HG03039 (cell line): ENCODE data around the gene SPIB.
A peak's percentile ranks its signal among the peaks of the same experiment; 100 is the strongest.
"Not testable (repeated sequence)": the region's sequence is repeated elsewhere in the genome, so short reads cannot be mapped to it uniquely, and the experiment has no call there.

Experiments used
- ATAC-seq: cut with Tn5 transposase; IDR thresholded peaks from one replicate; pipeline ENCODE4 v1.9.1; 2021; ENCODE audit warnings: mild to moderate bottlenecking, moderate library complexity; ENCODE audit not compliant: unreplicated experiment

SPIB gene

DNA sequence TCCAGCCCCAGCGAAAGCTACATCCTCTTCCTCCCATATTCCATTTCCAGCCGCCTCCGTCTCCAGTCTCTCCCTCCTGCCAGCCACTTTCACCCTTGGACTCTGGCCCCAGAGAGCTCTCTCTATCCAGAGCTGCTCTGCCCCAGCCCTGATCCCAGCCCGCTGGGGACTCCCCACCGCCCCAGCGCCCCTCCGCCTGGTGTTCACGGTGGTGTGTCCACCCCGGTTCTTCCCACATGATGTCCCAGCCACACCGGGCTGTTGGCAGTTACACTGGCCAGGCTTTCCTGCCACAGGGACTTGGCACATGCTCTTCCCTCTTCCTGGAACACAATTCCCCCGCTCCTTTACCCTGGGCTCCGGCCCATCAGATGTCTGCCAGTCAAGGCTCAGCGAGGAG, 46.3 kb downstream of the SPIB start:
- no peak for ATAC-seq

DNA sequence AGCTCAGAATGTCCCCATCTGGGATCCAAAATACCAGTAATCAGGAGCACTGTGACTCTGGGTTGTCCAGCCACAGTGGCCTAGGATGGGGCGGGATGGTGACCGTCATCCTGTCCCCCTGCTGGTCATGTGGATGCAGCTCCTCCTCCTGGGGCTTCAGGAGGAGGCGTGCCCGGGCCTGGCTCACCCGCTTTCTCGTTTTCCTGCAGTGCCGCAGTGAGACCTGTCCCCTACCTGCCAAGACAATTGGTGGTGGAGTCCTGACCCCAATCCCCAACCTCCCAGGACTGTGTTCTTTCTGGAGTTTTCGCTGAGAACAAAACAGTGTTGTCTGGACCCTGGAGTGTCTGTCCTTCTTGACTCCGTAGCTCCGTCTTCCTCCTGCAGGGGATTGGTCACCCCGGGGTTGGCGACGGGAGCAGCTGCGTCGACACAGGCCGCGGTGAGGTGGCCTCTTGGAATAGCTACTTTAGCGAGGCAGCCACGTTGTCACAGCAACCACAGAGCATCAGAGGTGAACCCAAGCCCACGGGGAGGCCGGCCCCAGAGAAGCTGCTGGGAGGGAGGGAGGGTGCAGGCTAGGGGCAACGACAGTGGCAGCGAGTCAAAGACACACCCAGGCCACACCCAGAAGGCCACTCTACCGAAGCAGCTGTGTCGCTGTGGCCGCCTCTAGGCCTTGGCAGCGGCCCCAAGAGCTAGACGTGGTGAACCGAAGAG, 47.4 kb downstream of the SPIB start:
- ATAC-seq = no peak

DNA sequence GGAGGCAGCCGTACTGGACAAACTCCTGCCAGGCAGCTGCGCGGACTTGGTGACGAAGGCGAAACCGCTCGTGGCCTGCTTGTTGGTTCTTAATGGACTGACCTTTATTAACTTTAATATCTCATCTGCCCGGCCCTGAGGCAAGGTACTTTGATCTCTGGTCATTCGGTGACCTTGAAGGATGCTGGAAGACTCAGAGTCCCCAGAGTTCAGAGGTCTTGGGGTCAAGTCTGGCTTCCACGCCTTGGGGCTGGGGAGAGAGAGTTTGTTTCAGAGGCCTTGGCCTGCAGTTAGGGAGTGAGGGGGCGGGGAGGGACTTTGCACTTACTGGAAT, 47.9 kb downstream of the SPIB start:
- no peak for ATAC-seq

DNA sequence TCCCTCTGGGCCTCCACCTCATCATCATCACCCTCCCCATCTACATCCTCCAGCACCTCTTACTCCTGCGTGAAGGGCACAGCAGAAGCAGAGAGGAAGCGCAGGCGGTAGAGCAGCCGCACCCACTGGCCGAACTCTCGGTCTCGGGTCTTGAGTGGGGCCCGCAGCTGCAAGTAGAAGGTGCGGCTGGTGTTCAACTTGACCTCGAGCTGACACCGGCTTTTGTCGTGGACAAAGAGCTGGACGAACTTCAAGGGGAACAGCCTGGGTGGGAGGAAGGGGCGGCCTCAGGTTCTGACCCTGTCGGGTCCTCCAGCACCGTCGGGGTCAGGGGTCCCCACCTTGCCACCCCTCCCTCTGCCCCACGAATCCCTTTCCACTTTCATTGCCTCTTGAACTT, 48.8 kb downstream of the SPIB start:
- no peak for ATAC-seq

DNA sequence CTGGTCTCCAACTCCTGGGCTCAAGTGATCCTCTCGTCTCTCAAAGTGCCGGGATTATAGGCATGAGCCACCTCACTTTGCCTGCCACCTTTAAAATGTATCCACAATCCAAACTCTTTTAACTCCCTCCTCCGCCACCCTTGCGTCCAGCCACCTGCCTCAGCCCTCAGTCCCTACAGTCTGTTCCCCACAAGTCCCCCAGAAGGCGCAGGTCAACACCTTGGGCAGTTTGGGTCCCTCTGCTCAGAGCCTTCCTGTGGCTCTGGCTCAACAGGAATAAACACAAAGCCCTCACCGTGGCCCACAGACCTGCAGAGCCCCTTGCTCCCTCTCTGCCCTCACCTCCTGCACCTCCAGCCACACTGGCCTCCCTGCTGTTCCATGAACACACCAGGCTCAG, 50.1 kb downstream of the SPIB start:
- ATAC-seq = no peak

DNA sequence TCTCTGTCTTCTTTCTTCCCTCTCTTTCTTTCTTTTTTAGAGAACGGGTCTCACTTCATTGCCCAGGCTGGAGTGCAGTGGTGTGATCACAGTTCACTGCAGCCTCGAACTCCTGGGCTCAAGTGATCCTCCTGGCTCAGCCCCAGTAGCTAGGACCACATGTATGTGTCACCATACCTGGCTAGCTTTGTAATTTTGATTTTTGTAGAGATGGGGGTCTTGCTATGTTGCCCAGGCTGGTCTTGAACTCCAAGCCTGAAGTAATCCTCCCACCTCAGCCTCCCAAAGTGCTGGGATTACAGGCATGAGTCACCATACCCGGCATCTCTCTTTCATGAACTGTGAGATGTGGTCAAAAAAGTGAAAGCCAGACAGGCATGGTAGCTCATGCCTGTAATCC, 54.6 kb downstream of the SPIB start:
- not testable (repeated sequence) for ATAC-seq

DNA sequence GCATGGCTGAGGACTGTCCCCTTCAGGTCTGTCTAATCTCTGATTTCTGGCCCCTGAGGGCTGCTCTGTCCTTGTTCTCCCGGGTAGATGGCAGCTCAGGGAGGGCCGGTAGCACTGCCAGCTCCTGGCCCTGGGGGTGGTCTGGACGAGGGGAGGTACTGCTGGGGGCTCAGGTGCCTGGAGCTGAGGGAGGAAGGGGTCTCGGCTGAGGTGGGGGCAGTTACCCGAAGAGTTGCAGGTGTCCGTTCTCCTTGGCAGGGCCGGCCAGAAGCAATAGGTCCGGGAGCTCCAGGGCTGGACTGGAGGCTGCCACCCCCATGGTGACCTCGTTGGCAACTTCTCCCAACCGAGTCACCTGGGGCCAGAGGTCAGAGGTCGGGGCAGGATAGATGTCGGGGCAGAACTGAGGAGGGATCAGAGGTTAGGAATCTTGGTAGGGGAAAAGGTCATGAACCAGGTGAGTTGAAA, 56.4 kb downstream of the SPIB start:
- no peak for ATAC-seq

DNA sequence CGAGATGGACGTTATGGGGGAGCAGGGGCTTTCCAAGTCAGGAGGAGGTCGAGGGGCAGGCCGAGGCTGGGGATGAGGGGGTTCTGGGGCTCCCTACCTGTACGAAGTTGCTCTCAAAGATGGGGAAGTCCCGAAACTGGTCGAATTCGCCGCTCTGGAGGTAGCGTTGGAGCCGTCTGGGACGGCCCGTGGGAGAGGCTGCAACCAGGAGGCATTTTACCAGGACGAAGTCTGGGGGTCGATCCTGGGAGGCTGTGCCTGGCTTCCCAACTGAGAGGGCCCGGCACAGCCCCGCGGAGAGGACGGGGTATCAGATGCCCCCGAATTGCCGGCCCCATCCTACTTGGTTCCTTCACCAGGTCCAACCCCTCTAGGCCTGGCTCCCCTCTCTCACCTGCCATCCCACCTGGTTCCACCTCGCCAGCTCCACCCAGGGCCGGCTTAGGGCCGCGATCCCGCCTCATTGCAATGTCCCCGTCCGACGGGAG, 57.0 kb downstream of the SPIB start:
- ATAC-seq = no peak

DNA sequence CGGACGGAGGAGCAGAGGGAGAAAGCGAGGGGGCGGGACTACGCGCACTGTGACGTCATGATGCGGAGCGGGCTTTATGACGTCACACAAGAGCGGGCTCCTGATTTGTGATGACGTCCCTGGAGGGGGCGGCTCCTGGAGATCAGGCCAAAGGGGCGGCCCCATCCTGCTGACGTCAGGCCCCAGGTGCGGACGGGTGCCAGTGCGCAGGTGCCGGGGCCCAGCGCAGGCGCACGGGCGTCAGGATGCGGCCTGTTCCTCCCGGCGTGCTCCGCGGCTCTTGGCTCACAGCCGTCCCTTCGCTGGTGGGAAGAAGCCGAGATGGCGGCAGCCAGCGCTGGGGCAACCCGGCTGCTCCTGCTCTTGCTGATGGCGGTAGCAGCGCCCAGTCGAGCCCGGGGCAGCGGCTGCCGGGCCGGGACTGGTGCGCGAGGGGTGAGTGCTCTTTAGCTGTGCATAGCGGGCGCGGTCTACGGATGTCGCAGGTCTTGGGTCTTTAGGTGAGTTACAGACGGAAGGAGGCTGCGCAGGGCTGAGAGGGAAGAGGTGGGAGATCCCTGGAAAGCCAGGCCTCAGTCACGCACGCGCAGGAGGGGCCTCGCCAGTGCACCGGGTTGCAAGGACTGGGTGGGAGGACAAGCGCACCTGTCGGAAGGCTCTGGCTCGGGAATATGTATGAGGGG, 57.6 kb downstream of the SPIB start, which contains the start of the genes EMC10 and GARIN5A:
TSS of gene EMC10 (plus strand) at position 284 of the 683 bp plus-strand sequence. CDS start at position 322, 38 bp downstream.
TSS of gene GARIN5A (minus strand) at position 625 of the 683 bp plus-strand sequence. CDS start at position 165, 460 bp downstream.
- ATAC-seq = peak; percentile 63

DNA sequence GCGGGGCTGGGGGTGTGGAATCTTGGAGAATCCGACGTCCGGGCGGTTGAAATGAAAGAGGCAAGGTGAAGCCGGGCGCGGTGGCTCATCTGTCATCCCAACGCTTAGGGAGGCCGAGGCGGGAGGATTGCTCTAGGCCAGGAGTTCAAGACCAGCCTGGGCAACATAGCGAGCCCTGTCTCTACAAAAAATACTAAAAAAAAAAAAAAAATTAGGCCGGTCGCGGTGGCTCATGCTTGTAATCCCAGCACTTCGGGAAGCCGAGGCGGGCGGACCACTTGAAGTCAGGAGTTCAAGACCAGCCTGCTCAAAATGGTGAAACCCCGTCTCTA, 58.1 kb downstream of the SPIB start:
- no peak for ATAC-seq

DNA sequence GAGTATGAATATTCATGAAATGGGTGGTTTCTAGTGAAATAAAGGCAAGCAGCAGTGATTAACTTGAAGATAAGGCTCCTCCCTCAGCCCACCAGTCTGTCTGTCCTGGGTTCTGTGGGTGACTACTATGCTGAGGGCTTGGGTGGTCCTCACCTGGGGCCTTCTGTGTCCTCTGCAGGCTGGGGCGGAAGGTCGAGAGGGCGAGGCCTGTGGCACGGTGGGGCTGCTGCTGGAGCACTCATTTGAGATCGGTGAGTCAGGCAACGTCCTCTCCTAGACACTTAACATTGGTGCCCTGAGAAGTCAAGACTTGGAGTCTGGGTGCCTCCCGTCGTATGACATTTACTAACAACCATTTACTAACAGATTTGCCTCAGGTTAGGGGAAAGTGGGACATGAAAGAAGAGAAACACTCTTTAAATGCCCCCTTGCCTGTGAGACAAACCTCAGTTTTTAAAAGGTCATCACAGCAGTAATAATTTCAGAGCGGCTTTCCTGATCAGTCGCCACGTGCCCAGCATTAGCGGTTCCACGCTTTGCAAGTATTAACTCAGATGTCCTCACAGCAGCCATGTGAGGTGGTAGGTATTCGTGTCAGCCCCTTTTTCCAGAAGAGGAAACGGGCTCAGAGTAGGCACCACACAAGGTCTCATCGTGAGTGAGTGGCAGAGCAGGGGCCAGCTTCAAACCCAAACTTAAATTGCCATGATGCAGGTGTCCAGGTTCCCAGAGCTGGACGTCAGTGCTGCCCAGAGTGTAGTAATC, 59.2 kb downstream of the SPIB start:
- ATAC-seq = no peak

DNA sequence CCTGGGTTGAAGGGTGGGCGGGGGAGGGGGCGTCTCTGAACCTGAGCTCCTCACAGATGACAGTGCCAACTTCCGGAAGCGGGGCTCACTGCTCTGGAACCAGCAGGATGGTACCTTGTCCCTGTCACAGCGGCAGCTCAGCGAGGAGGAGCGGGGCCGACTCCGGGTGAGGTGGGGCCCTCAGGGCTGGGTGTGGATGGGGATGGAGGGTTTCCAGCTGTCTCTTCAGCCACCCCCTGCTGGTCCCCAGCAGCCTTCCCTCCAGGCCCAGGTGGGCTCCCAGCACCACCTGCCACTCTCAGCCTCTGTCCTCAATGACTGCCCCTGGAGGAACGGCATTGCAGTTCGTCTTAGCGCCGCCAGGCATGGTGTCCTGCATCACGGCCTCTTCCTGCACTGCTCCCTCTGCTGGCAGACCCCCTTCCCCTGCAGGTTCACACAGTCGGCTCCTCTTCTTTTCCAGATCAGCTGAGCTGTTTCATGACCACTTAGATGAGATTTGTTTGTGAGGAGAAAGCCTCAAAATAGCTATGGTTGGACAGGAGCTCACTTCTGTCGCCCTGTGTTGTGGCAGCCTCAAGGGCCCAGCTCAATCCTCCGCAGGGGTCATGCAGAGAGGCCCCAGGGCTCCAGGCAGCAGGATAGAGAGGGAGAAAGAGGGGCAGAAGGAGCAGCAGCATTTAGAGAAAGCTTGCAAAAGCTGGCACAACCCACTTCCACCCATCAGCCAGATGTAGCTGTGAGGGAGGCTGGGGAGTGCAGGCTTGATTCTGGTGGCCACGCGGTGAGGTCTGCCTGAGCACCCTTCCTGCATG, 60.4 kb downstream of the SPIB start:
- ATAC-seq = no peak

DNA sequence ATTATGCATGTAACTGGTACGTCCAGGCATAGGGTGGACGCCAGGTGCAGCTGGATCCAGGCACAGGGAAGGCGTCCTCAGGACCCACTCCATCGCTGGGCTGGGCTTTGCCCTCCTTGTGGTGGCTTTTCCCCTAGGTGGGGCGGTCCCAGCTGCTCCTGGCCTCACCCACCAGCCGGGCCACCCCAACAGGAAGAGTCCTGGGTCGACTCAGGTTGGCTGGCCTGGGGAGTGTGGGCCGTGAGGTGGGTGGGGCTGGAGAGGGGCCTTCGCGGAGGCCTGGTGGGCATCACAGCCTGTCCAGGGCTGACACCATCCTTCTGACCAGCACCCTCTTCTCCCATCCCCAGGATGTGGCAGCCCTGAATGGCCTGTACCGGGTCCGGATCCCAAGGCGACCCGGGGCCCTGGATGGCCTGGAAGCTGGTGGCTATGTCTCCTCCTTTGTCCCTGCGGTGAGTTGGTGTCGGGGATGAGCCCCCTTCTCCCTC, 61.1 kb downstream of the SPIB start:
- ATAC-seq = no peak

DNA sequence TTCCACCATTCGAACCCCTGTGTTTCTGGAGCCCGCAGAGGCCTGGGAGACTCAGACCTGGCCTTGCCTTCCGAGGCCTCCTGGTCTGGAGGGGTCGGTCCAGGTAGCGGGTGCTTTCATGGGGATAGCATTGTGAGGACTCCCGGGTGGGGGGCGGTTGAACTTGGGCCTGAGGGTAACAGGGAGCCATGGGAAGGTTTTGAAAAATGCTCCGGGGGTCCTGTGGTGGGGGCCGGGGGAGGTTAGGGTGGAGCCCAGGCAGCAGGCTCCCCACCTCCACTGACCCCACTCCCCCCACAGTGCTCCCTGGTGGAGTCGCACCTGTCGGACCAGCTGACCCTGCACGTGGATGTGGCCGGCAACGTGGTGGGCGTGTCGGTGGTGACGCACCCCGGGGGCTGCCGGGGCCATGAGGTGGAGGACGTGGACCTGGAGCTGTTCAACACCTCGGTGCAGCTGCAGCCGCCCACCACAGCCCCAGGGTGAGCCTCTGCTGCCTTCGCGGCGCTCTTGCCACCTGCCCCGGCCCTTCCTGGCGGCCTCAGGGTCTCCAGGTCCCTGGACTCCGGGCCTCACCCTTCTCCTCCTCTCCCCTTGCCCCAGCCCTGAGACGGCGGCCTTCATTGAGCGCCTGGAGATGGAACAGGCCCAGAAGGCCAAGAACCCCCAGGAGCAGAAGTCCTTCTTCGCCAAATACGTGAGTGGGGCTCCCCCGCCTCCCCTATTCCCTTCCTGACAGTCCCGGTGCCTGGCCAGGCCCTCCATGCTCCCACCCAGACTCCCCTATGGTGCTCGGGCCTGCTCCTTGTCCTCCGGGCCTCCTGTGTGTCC, 61.8 kb downstream of the SPIB start:
- ATAC-seq = no peak
